CD4-positive, alpha-beta T cell treated with Interleukin-12 subunit alpha and Interleukin-12 subunit beta, for 1 hour (primary cell): ENCODE results near the gene SLC13A3.

Experiments
- DNase-seq: peaks from one replicate; pipeline ENCODE4 v3.0.0-alpha.2; 2020

Gene SLC13A3

GRCh38 chr20:46573234-46573633 lies 78.0 kb downstream of the SLC13A3 start:
- DNase-seq = no peak

DNA sequence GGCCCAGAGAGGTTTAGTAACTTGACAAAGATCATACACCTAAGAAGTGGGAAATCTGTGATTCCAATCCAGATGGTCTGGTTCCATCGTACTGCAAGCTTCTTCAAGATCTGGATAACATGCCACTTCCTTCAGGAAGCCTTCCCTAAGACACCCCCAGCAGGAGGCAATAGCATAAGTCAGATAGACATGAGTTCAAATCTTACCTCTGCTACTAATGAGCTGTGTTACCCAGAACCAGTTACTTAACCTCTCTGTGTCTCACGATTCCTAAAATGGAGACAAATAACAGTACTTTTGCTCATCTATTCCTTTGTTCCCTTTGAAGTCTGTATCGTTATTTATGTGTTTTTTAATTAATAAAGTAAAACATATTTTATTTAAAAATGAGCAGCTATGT lies 78.5 kb downstream of the SLC13A3 start:
- DNase-seq = no peak

DNA sequence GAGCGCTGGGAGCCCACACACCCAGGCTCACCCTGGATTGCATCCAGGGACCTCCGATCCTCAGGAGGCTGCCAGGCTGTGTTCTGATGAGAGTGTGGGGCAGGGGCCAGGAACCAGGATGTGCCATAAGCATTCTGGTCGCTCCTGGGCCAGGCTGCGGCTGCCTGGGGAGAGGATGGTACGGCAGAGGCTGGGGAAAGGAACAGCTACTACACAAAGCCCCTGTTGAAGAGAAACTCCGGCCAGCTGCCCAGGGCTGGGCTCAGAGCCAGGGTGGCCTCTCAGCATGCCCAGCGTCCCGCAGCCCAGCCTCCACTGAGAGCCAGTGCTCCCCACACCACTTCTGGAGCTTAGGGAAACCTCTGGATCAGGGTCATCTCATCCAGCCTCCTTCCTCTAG lies 79.1 kb downstream of the SLC13A3 start:
- DNase-seq = no peak

- DNase-seq = no peak
These were observed 79.8 kb downstream of the SLC13A3 start for GRCh38 chr20:46571418-46571817.

GRCh38 chr20:46570956-46571355 lies 80.3 kb downstream of the SLC13A3 start:
- DNase-seq = no peak

GRCh38 chr20:46569961-46570360 lies 81.3 kb downstream of the SLC13A3 start:
- DNase-seq = no peak

DNA sequence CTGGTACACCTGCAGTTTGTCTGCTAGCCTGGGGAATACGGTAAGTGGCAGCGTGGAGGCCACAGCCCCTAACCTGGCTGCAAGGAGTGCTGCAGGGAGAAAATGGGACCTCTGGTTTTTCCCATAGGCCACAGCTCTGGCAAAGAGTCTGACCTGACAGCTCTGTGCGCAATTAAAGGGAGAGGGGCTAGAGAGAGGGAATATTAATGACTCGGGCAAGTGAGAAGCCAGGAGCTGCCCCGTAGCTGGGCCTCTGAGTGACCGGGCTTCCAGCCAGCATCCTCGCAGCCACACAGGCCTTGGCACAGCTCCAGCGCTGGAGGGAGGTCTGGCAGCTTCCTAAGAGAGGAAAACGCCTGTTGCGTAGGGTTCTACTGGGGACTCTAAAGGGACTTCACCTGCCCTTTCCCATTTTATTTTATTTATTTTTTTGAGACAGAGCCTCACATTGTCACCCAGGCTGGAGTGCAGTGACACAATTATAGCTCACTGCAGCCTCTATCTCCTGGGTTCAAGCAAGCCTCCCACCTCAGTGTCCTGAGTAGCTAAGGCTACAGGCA lies 82.6 kb downstream of the SLC13A3 start:
- no peak for DNase-seq

GRCh38 chr20:46566125-46566524 lies 85.1 kb downstream of the SLC13A3 start:
- DNase-seq = no peak

GRCh38 chr20:46564241-46564957 lies 86.9 kb downstream of the SLC13A3 start:
- DNase-seq = no peak

DNA sequence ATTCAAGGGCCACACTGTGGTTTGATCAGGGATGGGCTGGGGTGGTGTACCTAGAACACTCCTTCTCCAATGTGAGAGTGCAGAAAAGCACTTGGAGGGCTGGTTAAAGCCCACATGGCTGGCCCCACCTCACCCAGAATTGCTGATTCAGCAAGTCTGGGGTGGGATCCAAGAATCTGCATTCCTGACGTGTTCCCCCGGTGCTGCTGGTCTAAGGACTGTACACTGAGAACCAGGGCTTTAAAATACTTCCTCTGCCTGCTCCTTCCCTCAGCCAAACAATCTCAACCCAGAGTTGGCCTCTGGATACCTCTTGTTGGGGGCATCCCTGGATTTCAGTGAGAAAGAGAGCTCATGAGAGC lies 87.4 kb downstream of the SLC13A3 start:
- DNase-seq = no peak

DNA sequence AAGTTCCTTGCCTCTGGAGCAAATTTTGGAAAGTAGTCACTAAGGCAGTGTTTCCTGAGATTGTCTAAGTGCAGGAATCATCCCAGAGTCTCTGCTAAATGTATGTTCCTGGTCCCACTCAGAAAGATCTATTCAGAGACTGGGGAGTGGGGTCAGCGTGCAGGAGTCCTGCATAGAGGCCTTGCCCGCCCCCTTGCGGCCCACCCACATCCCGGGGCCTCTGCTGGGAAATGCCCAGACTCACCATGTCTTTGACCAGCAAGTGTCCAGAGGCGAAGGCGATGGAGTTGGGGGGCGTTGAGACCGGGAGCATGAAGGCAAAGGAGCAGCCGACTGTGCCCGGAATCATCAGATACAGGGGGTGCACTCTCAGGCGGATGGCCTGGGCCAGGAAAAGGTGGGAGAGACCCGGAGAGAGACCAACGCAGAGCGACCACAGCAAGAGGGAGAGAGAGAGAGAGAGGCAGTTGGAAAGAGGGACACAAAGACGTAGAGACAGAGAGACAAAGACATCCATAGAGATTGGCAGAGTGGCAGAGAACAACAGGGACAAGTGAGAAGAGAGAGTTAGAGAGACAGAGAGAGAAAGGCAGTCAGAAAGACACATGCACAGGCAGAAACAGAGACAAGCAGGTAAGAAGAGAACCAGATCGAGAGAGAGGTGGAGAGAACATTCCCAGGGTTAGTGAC lies 87.9 kb downstream of the SLC13A3 start:
- no peak for DNase-seq

- peak; percentile 59 for DNase-seq
These were observed 88.7 kb downstream of the SLC13A3 start for GRCh38 chr20:46562373-46563169.

- no peak for DNase-seq
These were observed 89.3 kb downstream of the SLC13A3 start for GRCh38 chr20:46562009-46562372.

DNA sequence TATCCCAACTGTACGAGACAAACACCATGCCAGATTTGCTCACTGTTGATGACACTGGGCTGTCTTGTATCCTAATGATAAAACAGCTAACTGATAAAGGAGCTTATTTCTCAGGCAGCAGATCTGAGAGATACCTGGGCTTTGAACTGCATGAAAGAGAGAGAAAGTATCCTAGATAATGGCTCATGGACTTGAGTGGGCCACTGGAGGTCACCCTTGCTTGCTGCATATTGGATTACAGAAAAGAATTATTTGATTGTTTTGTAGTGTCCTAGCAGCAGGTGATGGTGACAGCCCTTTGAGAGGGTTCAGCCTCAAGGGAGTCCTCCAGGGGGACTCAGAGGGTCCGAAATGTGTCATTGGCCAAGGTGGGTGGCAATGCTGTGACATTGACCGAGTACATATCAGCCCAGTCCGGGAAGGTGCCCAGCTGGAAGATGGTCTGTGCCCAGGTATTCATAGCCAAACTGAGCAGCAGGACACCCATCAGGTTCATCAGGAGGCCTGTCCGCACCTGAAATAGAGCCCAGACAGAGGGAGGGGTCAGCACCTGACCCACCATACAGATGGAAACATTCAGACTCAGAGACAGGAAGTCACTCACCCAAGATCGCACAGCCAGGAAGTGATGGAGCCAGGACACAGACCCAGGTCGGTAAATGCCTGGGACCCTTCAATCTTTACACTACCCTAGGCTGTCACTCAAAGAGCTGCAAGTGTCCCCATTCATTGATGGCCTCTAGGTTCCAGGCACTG lies 91.4 kb downstream of the SLC13A3 start:
- no peak for DNase-seq

- DNase-seq = no peak
These were observed 92.3 kb downstream of the SLC13A3 start for GRCh38 chr20:46559001-46559400.

- no peak for DNase-seq
These were observed 92.7 kb downstream of the SLC13A3 start for GRCh38 chr20:46558511-46558959.

DNA sequence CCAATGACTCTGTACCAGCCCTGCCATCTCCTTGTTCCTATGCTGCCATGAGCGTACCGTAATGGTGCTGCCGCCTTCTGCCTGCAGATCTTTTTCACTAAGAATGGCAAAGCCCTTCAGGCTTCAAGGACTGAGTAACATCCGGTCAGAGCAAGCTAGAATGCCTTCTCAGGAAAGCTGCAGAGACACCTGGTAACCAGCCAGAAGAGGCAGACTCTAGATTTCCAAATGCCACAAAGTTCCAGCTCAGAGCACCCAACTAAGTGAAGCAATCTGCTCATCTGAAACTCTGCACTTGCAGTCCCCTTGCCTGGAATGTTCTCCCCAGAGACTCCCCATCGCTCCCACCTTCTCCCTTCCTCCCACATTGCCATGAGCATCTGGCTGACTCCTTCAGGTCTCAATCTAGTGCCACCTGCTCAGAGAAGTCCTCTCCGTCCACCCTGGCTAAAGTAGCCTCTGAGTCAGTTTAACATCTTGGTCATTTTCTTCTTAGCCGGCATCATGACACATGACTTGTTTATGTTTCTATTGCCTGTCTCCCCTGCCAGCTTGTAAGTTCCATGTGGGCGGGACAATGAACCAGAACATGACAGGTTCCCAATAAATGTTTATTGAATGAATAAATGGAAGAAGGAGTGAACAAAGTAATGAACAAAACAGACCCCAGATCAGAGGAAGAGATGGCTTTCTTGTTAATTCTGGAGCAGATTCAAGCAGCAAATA lies 93.9 kb downstream of the SLC13A3 start:
- DNase-seq = no peak

DNA sequence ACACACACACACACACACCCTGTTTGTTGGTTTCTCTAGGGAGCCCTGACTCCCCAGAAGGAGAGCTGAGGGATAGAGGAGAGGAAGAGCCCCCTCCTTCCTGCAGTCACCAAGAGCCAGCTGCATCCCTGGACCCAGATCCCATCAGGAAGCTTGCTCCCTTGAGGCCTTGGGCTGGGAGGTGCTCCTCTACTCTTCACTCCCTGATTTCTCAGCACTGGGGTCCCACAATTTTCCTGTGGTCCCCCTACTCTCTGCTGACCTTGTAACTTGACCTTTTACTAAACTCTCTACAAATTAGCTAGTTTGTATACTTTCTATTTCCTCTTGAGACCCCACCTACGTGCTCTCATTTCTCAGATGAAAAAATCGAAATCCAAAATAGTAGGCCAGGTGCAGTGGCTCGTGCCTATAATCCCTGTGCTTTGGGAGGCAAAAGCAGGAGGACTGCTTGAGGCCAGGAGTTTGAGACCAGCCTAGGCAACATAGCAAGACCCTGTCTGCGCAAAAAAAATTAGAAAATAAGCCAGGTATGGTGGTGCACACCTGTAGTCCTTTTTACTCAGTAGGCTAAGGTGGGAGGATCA lies 95.8 kb downstream of the SLC13A3 start:
- DNase-seq = no peak

- no peak for DNase-seq
These were observed 96.4 kb downstream of the SLC13A3 start for GRCh38 chr20:46554828-46555227.

GRCh38 chr20:46553926-46554325 lies 97.3 kb downstream of the SLC13A3 start:
- no peak for DNase-seq
